H1 (cell line): ENCODE data around the gene LTN1. TPM values are rescaled to one million over a fixed set of nuclear protein-coding genes. Genes with fewer than 3 reads are reported as not detected.

Experiments used
- CTCF ChIA-PET: fragments of 300-600 bp; sonication (Branson Sonifier 250); formaldehyde crosslinking; loops from one replicate; lab custom pipeline; 2021; ENCODE audit not compliant: partially characterized antibody; lab: Charles Lee
- POLR2A ChIA-PET: fragments of 300-600 bp; sonication (Branson Sonifier 250); formaldehyde crosslinking; loops from one replicate; lab custom pipeline; 2021; ENCODE audit warnings: inconsistent platforms; ENCODE audit not compliant: partially characterized antibody; lab: Charles Lee
- DNase-seq, 2 experiments: peaks; one replicate each; pipeline versions ENCODE4 v3.0.0 to v3.0.0-alpha.2; 2010 to 2022; ENCODE audit warnings: low spot score in 2 of 2, low read depth in 1 of 2, mixed read lengths in 1 of 2
- FAIRE-seq: peaks from 2 replicates; lab custom pipeline; 2011; peaks lifted over from hg19 to GRCh38; lab: Jason Lieb, UNC
- H2AFZ ChIP-seq: 2 replicates; pipeline ENCODE4 v1.8.1; 2012; ENCODE audit warnings: low read length, inconsistent platforms
- H2AK5ac ChIP-seq: 2 replicates; pipeline ENCODE4 v1.6.1; 2013; ENCODE audit warnings: low read depth, low read length
- H2BK120ac ChIP-seq: replicated peaks from 2 replicates; pipeline ENCODE3; 2013; ENCODE audit warnings: low read depth, low read length, inconsistent platforms
- H2BK12ac ChIP-seq: 2 replicates; pipeline ENCODE4 v1.6.1; 2013; ENCODE audit warnings: low read depth, low read length
- H2BK15ac ChIP-seq: 2 replicates; pipeline ENCODE4 v1.6.1; 2013; ENCODE audit warnings: low read length
- H2BK20ac ChIP-seq: 2 replicates; pipeline ENCODE4 v1.6.1; 2013; ENCODE audit warnings: low read length
- H2BK5ac ChIP-seq: 2 replicates; pipeline ENCODE4 v1.6.1; 2013; ENCODE audit warnings: low read depth, low read length
- H3K14ac ChIP-seq: 2 replicates; pipeline ENCODE4 v1.6.1; 2013; ENCODE audit warnings: inconsistent platforms; ENCODE audit not compliant: insufficient read length
- H3K18ac ChIP-seq: 2 replicates; pipeline ENCODE4 v1.6.1; 2013; ENCODE audit warnings: low read length; ENCODE audit errors: extremely low read depth
- H3K23ac ChIP-seq: 2 replicates; pipeline ENCODE4 v1.6.1; 2013; ENCODE audit warnings: inconsistent platforms; ENCODE audit not compliant: insufficient read length
- H3K23me2 ChIP-seq: 2 replicates; pipeline ENCODE4 v1.6.1; 2013; ENCODE audit warnings: low read depth, low read length
- H3K27ac ChIP-seq: 2 replicates; pipeline ENCODE4 v1.6.1; 2011; ENCODE audit warnings: low read depth, low read length, inconsistent platforms
- H3K27me3 ChIP-seq, 4 experiments: replicated peaks in 1 of 4; 1 replicate in 1 of 4; 2 replicates in 3 of 4; pipeline versions ENCODE4 v1.6.1 to v1.8.1; 2011 to 2013; ENCODE audit warnings: low read length in 3 of 4, mild to moderate bottlenecking in 3 of 4, inconsistent platforms in 2 of 4, mixed read lengths in 2 of 4, moderate library complexity in 1 of 4; ENCODE audit not compliant: control insufficient read depth in 3 of 4, insufficient read depth in 3 of 4; ENCODE audit errors: extremely low read depth in 1 of 4
- H3K36me3 ChIP-seq, 4 experiments: 2 replicates each; pipeline versions ENCODE4 v1.6.1 to v1.8.1; 2011 to 2013; ENCODE audit warnings: mild to moderate bottlenecking in 4 of 4, low read length in 3 of 4, moderate library complexity in 2 of 4, control low read depth in 1 of 4, inconsistent platforms in 1 of 4; ENCODE audit not compliant: insufficient read depth in 4 of 4, control insufficient read depth in 2 of 4
- H3K4ac ChIP-seq: replicated peaks from 2 replicates; pipeline ENCODE3; 2013; ENCODE audit warnings: low read length, low read depth, mixed read lengths, inconsistent platforms; ENCODE audit not compliant: insufficient read length
- H3K4me1 ChIP-seq, 4 experiments: replicated peaks in 1 of 4; 1 replicate in 1 of 4; 2 replicates in 3 of 4; pipeline versions ENCODE4 v1.6.1 to v1.8.1; 2011 to 2013; ENCODE audit warnings: low read length in 3 of 4, inconsistent platforms in 2 of 4, mixed read lengths in 1 of 4; ENCODE audit not compliant: insufficient read depth in 4 of 4, control insufficient read depth in 3 of 4
- H3K4me2 ChIP-seq, 2 experiments: 2 replicates each; pipeline versions ENCODE4 v1.6.1 to v1.8.1; 2011 to 2013; ENCODE audit warnings: low read depth in 2 of 2, low read length in 2 of 2, control low read depth in 1 of 2, inconsistent platforms in 1 of 2, mild to moderate bottlenecking in 1 of 2; ENCODE audit not compliant: insufficient read depth in 1 of 2
- H3K4me3 ChIP-seq, 4 experiments: fragments of 200-600, 300-600 bp in 1 of 4; sonication (generic), shearing (Covaris generic), sonication (Bioruptor Twin) in 1 of 4; 2 replicates each; pipeline versions ENCODE4 v1.5.1 to v1.8.1; 2011 to 2016; ENCODE audit warnings: low read length in 4 of 4, low read depth in 3 of 4, control low read depth in 2 of 4, inconsistent platforms in 2 of 4, mild to moderate bottlenecking in 2 of 4, mixed read lengths in 1 of 4, moderate library complexity in 1 of 4; ENCODE audit not compliant: insufficient read depth in 2 of 4; ENCODE audit errors: extremely low read depth in 1 of 4
- H3K56ac ChIP-seq: replicated peaks from 2 replicates; pipeline ENCODE3; 2013; ENCODE audit warnings: low read depth, mild to moderate bottlenecking, mixed read lengths, low read length, inconsistent platforms; ENCODE audit not compliant: insufficient read length
- H3K79me1 ChIP-seq: 2 replicates; pipeline ENCODE4 v1.6.1; 2013; ENCODE audit warnings: low read depth, low read length, control low read depth
- H3K79me2 ChIP-seq, 2 experiments: 2 replicates each; pipeline versions ENCODE4 v1.6.1 to v1.8.1; 2012 to 2013; ENCODE audit warnings: low read length in 2 of 2, mild to moderate bottlenecking in 2 of 2, inconsistent platforms in 1 of 2; ENCODE audit not compliant: insufficient read depth in 2 of 2, control insufficient read depth in 1 of 2
- H3K9ac ChIP-seq, 4 experiments: replicated peaks in 1 of 4; 1 replicate in 1 of 4; 2 replicates in 3 of 4; pipeline versions ENCODE4 v1.6.1 to v1.8.1; 2011 to 2013; ENCODE audit warnings: low read depth in 3 of 4, low read length in 3 of 4, control low read depth in 2 of 4, mild to moderate bottlenecking in 2 of 4, moderate library complexity in 2 of 4, inconsistent platforms in 1 of 4; ENCODE audit errors: extremely low read depth in 1 of 4
- H3K9me3 ChIP-seq, 2 experiments: 2 replicates each; pipeline versions ENCODE4 v1.6.1 to v1.8.1; 2012 to 2013; ENCODE audit warnings: mild to moderate bottlenecking in 2 of 2, moderate library complexity in 2 of 2, control low read depth in 1 of 2, inconsistent platforms in 1 of 2, low read depth in 1 of 2, low read length in 1 of 2, mixed read lengths in 1 of 2; ENCODE audit not compliant: insufficient read depth in 2 of 2
- H4K20me1 ChIP-seq, 2 experiments: replicated peaks in 1 of 2; 2 replicates each; pipeline versions ENCODE3 to v1.8.1; 2011 to 2013; ENCODE audit warnings: inconsistent platforms in 2 of 2, low read length in 2 of 2, mild to moderate bottlenecking in 1 of 2; ENCODE audit not compliant: insufficient read depth in 2 of 2, control insufficient read depth in 1 of 2
- H4K5ac ChIP-seq: 2 replicates; pipeline ENCODE4 v1.6.1; 2013; ENCODE audit warnings: low read length, low read depth, mixed read lengths, inconsistent platforms; ENCODE audit not compliant: insufficient read length
- H4K8ac ChIP-seq: 2 replicates; pipeline ENCODE4 v1.8.0; 2013; ENCODE audit warnings: mild to moderate bottlenecking, moderate library complexity, low read length, inconsistent platforms; ENCODE audit not compliant: insufficient read depth; ENCODE audit errors: extremely low read depth
- H4K91ac ChIP-seq: replicated peaks from 2 replicates; pipeline ENCODE3; 2013; ENCODE audit warnings: low read length, mixed read lengths, inconsistent platforms; ENCODE audit not compliant: insufficient read length
- ASH2L ChIP-seq: fragments of 200-600, 300-600 bp; sonication (generic); IDR thresholded peaks from one replicate; pipeline ENCODE4 v1.7.1; 2017; ENCODE audit warnings: low read length
- BACH1 ChIP-seq: IDR thresholded peaks from 2 replicates; pipeline ENCODE4 v1.6.1; 2012; ENCODE audit warnings: low read length, improper control_type of control experiment
- CHD1 ChIP-seq: IDR thresholded peaks from 2 replicates; pipeline ENCODE4 v1.6.1; 2012; ENCODE audit warnings: low read depth, low read length, improper control_type of control experiment
- CHD2 ChIP-seq: IDR thresholded peaks from 2 replicates; pipeline ENCODE4 v1.6.1; 2012; ENCODE audit warnings: low read length, improper control_type of control experiment
- EZH2 ChIP-seq: fragments of 200-600 bp; sonication (generic); IDR thresholded peaks from 2 replicates; pipeline ENCODE4 v1.7.1; 2012; ENCODE audit warnings: low read depth, mild to moderate bottlenecking, moderate library complexity, low read length, inconsistent platforms; ENCODE audit not compliant: severe bottlenecking
- KDM1A ChIP-seq: fragments of 200-600, 300-600 bp; sonication (generic); IDR thresholded peaks from 2 replicates; pipeline ENCODE4 v1.7.1; 2016; ENCODE audit warnings: mild to moderate bottlenecking, low read length, borderline replicate concordance
- KDM4A ChIP-seq: IDR thresholded peaks from one replicate; pipeline ENCODE4 v1.7.1; 2012; ENCODE audit warnings: low read depth, mild to moderate bottlenecking, moderate library complexity, low read length, inconsistent platforms; ENCODE audit not compliant: severe bottlenecking
- KDM5A ChIP-seq: fragments of 200-600 bp; IDR thresholded peaks from 2 replicates; pipeline ENCODE4 v1.7.1; 2012; ENCODE audit warnings: mild to moderate bottlenecking, low read length, inconsistent platforms, mixed read lengths
- RNF2 ChIP-seq: fragments of 200-900, 300-1000 bp; sonication (generic); IDR thresholded peaks from 2 replicates; pipeline ENCODE4 v1.7.1; 2016; ENCODE audit warnings: borderline replicate concordance, low read depth, mild to moderate bottlenecking, antibody characterized with exemption, low read length; ENCODE audit not compliant: poor library complexity, severe bottlenecking; ENCODE audit errors: missing control alignments
- SIN3A ChIP-seq, 2 experiments: IDR thresholded peaks in 1 of 2; conservative IDR thresholded peaks in 1 of 2; 2 replicates each; pipeline ENCODE4 v1.6.1; 2011 to 2012; ENCODE audit warnings: low read length in 2 of 2, improper control_type of control experiment in 1 of 2, low read depth in 1 of 2, mild to moderate bottlenecking in 1 of 2
- SIRT6 ChIP-seq: IDR thresholded peaks from one replicate; pipeline ENCODE4 v1.7.1; 2012; ENCODE audit warnings: low read length, inconsistent platforms
- SP2 ChIP-seq: IDR thresholded peaks from 2 replicates; pipeline ENCODE4 v1.6.1; 2012; ENCODE audit warnings: mild to moderate bottlenecking, low read length, inconsistent platforms
- SRF ChIP-seq: IDR thresholded peaks from 2 replicates; pipeline ENCODE4 v1.6.1; 2011; ENCODE audit warnings: mild to moderate bottlenecking, low read depth, low read length, moderate library complexity
- TBP ChIP-seq: IDR thresholded peaks from 2 replicates; pipeline ENCODE4 v1.6.1; 2011; ENCODE audit warnings: low read depth, low read length, improper control_type of control experiment
- YY1 ChIP-seq: IDR thresholded peaks from 2 replicates; pipeline ENCODE4 v1.6.1; 2011; ENCODE audit warnings: low read depth, mild to moderate bottlenecking, low read length
- WGBS, 2 experiments: shearing (Covaris generic) in 1 of 2; methylation state at CpG; one replicate each; pipeline versions ENCODE4 v1.1.6 to v1.1.7; 2013 to 2015; ENCODE audit warnings: low lambda C conversion rate in 2 of 2, mixed read lengths in 2 of 2, inconsistent platforms in 1 of 2, low coverage in 1 of 2, missing lambda C conversion rate in 1 of 2; ENCODE audit not compliant: insufficient replicate concordance in 2 of 2, insufficient coverage in 1 of 2, insufficient read length in 1 of 2; ENCODE audit errors: extremely low coverage in 1 of 2, missing lambda C conversion rate in 1 of 2; 5-methylcytosine and 5-hydroxymethylcytosine counted together
- polyA plus RNA-seq, 7 experiments: library from polyadenylated mRNA; depleted of rRNA in 3 of 7; stranded (reverse) in 5 of 7; unstranded in 2 of 7; fragments of >200 nt in 5 of 7; fragments of 200-250 nt in 2 of 7; gene quantifications; 1 replicate in 5 of 7; 2 replicates in 1 of 7; 4 replicates in 1 of 7; pipeline versions ENCODE4 v1.2.1 to v1.2.3, GENCODE V29; 2011 to 2013; ENCODE audit warnings: missing spikeins in 2 of 7, mixed read lengths in 2 of 7
- total RNA-seq: library from RNA; stranded (reverse); fragmentation: NEBNext Ultra II Directional; extraction: Animal tissue kit (Norgen Biotek cat#: 25700); gene quantifications from 2 replicates; pipeline ENCODE4 v1.2.1, GENCODE V29; 2021

Gene LTN1
- total and polyA plus RNA-seq, 2 of the 8 experiments (the other 6 are each of a cell fraction or from before 2014, with no cell fraction given): 3.2 to 23.5 TPM

DNA sequence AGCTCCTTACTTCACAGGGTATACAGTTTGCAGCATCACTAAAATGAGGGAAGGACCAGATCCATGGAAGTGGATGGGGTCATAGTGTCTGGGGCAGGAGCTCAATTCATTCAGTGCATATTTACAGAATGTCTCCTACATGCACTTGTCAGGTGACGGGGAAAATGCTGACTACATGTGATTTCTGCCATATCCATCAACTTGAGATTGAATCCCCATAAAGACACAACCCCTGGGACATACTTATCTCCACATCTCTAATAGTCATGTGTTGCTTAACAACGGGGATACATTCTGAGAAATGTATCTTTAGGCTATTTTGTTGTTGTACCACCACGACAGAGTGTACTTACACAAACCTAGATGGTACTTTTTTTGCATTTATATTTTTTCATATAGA lies 14.5 kb upstream of the LTN1 start:
- Histone ChIP-seq H3K79me1 (no peaks in the 10 kb centered on the region), H3K4me3 (no peak overlapping the region), H3K23me2 (no peaks in the 10 kb centered on the region; the same call in 1 of the 2 replicates), H4K20me1 (no peaks in the 10 kb centered on the region), H3K9ac (no peak overlapping the region), H3K18ac (no peak overlapping the region), H2BK15ac (no peak overlapping the region), H4K5ac (no peak overlapping the region), H3K9me3 (peaks cover 0 to 10% of the 10 kb centered on the region in 2 experiments; a peak in 1 of 4 replicates), H2AK5ac (no peak overlapping the region), H3K56ac (no peak overlapping the region), H4K8ac (no peak overlapping the region), H3K36me3 (no peaks in the 10 kb centered on the region), H3K14ac (no peak overlapping the region), H3K4me2 (no peak overlapping the region), H3K27me3 (no peaks in the 10 kb centered on the region), H4K91ac (no peak overlapping the region), H3K27ac (no peak overlapping the region), H3K4ac (no peak overlapping the region), H3K4me1 (no peaks in the 10 kb centered on the region; a peak in 1 of 7 replicates), H2AFZ (no peak overlapping the region), H2BK5ac (no peak overlapping the region), H3K23ac (no peak overlapping the region), H2BK120ac (no peak overlapping the region), H3K79me2 (no peaks in the 10 kb centered on the region), H2BK20ac (no peak overlapping the region), H2BK12ac (no peak overlapping the region)
- CTCF ChIA-PET: interaction anchor here (0.6 kb wide), 1 partner anchor 8 kb away, joined by 3 read pairs; no protein-coding TSS in a partner anchor
- 84% methylated on average over 3 of the region's 3 CpGs; no CpG with 5 or more reads in 1 of the 2 experiments for WGBS, 2 experiments
- POLR2A ChIA-PET: interaction anchor here (1.2 kb wide), 1 partner anchor 13 kb away, joined by 3 read pairs; no protein-coding TSS in a partner anchor
- DNase-seq (no peak), FAIRE-seq (no peak)
- TF ChIP-seq TBP: no peak
- TF ChIP-seq SRF: no peak
- TF ChIP-seq ASH2L: no peak
- no peak for TF ChIP-seq SP2
- no peak for TF ChIP-seq KDM1A
- TF ChIP-seq BACH1: no peak
- TF ChIP-seq KDM5A: no peak
- TF ChIP-seq KDM4A: no peak
- no peak for TF ChIP-seq RNF2
- TF ChIP-seq SIN3A (conservative IDR thresholded peaks at IDR 0.05 in 1 of 2, IDR thresholded peaks at IDR 0.05 in 1 of 2; ENCODE audit: low read depth in 1 of 2, low read length in 2 of 2): no peak
- TF ChIP-seq EZH2: no peak
- TF ChIP-seq CHD1: no peak
- no peak for TF ChIP-seq SIRT6
- TF ChIP-seq YY1: no peak
- no peak for TF ChIP-seq CHD2
